SK-N-SH (cell line): Measurements from ENCODE around the gene TEX35. TPM values are rescaled to one million over a fixed set of nuclear protein-coding genes. Genes with fewer than 3 reads are reported as not detected.

Experiments
- CTCF ChIA-PET: fragments of 300-600, 350-600 bp; formaldehyde crosslinking; extraction: SDS; loops from one replicate; lab custom pipeline; 2021; lab: Yijun Ruan, JAX
- POLR2A ChIA-PET: fragments of 350-600 bp; sonication (Branson Sonifier 250); formaldehyde crosslinking; extraction: SDS; loops from one replicate; lab custom pipeline; 2020; ENCODE audit warnings: antibody characterized with exemption, inconsistent platforms; lab: Yijun Ruan, JAX
- DNase-seq: peaks from one replicate; pipeline ENCODE4 v3.0.0; 2012
- H2AFZ ChIP-seq: fragments of 200-600 bp; sonication (generic); 2 replicates; pipeline ENCODE4 v1.8.1; 2016; ENCODE audit warnings: antibody characterized with exemption, mild to moderate bottlenecking, low read depth
- H3F3A ChIP-seq: fragments of 200-600 bp; sonication (generic); replicated peaks from 2 replicates; pipeline ENCODE3; 2016; ENCODE audit warnings: antibody characterized with exemption, mild to moderate bottlenecking; ENCODE audit not compliant: insufficient read depth
- H3K27ac ChIP-seq, 2 experiments: fragments of 200-500 bp in 1 of 2; fragments of 200-600 bp in 1 of 2; sonication (Bioruptor generic) in 1 of 2; sonication (generic), shearing (Covaris generic) in 1 of 2; 2 replicates each; pipeline versions ENCODE4 v1.5.1 to v1.6.1; 2014 to 2016; ENCODE audit warnings: low read depth in 2 of 2, inconsistent platforms in 1 of 2, low read length in 1 of 2, mild to moderate bottlenecking in 1 of 2, mixed read lengths in 1 of 2
- H3K27me3 ChIP-seq: fragments of 200-600 bp; sonication (generic), shearing (Covaris generic); 2 replicates; pipeline ENCODE4 v1.6.1; 2016; ENCODE audit warnings: mixed run types; ENCODE audit not compliant: insufficient read depth
- H3K36me3 ChIP-seq, 2 experiments: fragments of 200-500 bp in 1 of 2; fragments of 200-600 bp in 1 of 2; sonication (Bioruptor generic) in 1 of 2; sonication (generic) in 1 of 2; replicated peaks in 1 of 2; 2 replicates each; pipeline versions ENCODE3 to v1.5.1; 2014 to 2016; ENCODE audit warnings: low read length in 1 of 2, mild to moderate bottlenecking in 1 of 2; ENCODE audit not compliant: insufficient read depth in 2 of 2, control insufficient read depth in 1 of 2
- H3K4me1 ChIP-seq, 2 experiments: fragments of 200-500 bp in 1 of 2; fragments of 200-600 bp in 1 of 2; sonication (Bioruptor generic) in 1 of 2; sonication (generic), shearing (Covaris generic) in 1 of 2; 2 replicates each; pipeline versions ENCODE4 v1.5.1 to v1.6.1; 2014 to 2016; ENCODE audit warnings: low read depth in 1 of 2, low read length in 1 of 2, mixed run types in 1 of 2; ENCODE audit not compliant: insufficient read depth in 2 of 2, control insufficient read depth in 1 of 2
- H3K4me2 ChIP-seq: fragments of 200-600 bp; sonication (generic), shearing (Covaris generic); 2 replicates; pipeline ENCODE4 v1.6.1; 2017; ENCODE audit warnings: mixed run types
- H3K4me3 ChIP-seq, 2 experiments: fragments of 200-500 bp in 1 of 2; fragments of 200-600 bp in 1 of 2; sonication (Bioruptor generic) in 1 of 2; sonication (generic), shearing (Covaris generic) in 1 of 2; 2 replicates each; pipeline versions ENCODE4 v1.5.1 to v1.8.1; 2014 to 2016; ENCODE audit warnings: low read depth in 2 of 2, inconsistent platforms in 1 of 2, low read length in 1 of 2, mild to moderate bottlenecking in 1 of 2, mixed read lengths in 1 of 2, moderate library complexity in 1 of 2
- H3K79me2 ChIP-seq: fragments of 200-600 bp; sonication (generic); 2 replicates; pipeline ENCODE4 v1.8.1; 2017; ENCODE audit warnings: mild to moderate bottlenecking; ENCODE audit not compliant: insufficient read depth
- H3K9ac ChIP-seq: fragments of 200-600 bp; sonication (generic); 2 replicates; pipeline ENCODE4 v1.6.1; 2017; ENCODE audit warnings: mixed run types
- H3K9me2 ChIP-seq: fragments of 200-600 bp; sonication (generic); 2 replicates; pipeline ENCODE4 v1.6.1; 2017; ENCODE audit warnings: mixed run types
- H3K9me3 ChIP-seq: fragments of 200-600 bp; sonication (generic); 2 replicates; pipeline ENCODE4 v1.6.1; 2017; ENCODE audit warnings: mixed run types, mild to moderate bottlenecking, moderate library complexity
- H4K20me1 ChIP-seq: fragments of 200-600 bp; sonication (generic); 2 replicates; pipeline ENCODE4 v1.6.1; 2017; ENCODE audit warnings: mild to moderate bottlenecking, mixed run types; ENCODE audit not compliant: insufficient read depth
- EP300 ChIP-seq, 2 experiments: IDR thresholded peaks; 2 replicates each; pipeline versions ENCODE4 v1.4.0 to v1.6.1; 2012; ENCODE audit warnings: borderline replicate concordance in 1 of 2, low read depth in 1 of 2, low read length in 1 of 2
- EZH2phosphoT487 ChIP-seq: fragments of 200-600 bp; sonication (generic); IDR thresholded peaks from 2 replicates; pipeline ENCODE4 v1.6.1; 2017; ENCODE audit warnings: low read depth, mixed run types, mild to moderate bottlenecking, antibody characterized with exemption, moderate library complexity, borderline replicate concordance
- FOSL2 ChIP-seq: IDR thresholded peaks from 2 replicates; pipeline ENCODE4 v1.4.0; 2012; ENCODE audit warnings: low read depth, mild to moderate bottlenecking, moderate library complexity, borderline replicate concordance
- FOXJ3 ChIP-seq: sonication (generic); formaldehyde crosslinking; IDR thresholded peaks from 2 replicates; pipeline ENCODE4 v1.5.1; 2020; ENCODE audit warnings: mild to moderate bottlenecking, missing genetic modification reagents
- FOXM1 ChIP-seq: IDR thresholded peaks from 2 replicates; pipeline ENCODE4 v1.4.0; 2012; ENCODE audit warnings: low read depth, mild to moderate bottlenecking
- GABPA ChIP-seq: IDR thresholded peaks from 2 replicates; pipeline ENCODE4 v1.4.0; 2012; ENCODE audit warnings: low read depth, mild to moderate bottlenecking
- GATA2 ChIP-seq: sonication (generic); formaldehyde crosslinking; IDR thresholded peaks from 2 replicates; pipeline ENCODE4 v1.5.0; 2020; ENCODE audit warnings: mild to moderate bottlenecking, missing genetic modification reagents
- IRF3 ChIP-seq: fragments of 150-350 bp; IDR thresholded peaks from 2 replicates; pipeline ENCODE4 v1.6.1; 2016; ENCODE audit warnings: mild to moderate bottlenecking, low read depth, low read length
- JUND ChIP-seq: IDR thresholded peaks from 2 replicates; pipeline ENCODE4 v1.4.0; 2012
- MEF2A ChIP-seq: IDR thresholded peaks from 2 replicates; pipeline ENCODE4 v1.4.0; 2012; ENCODE audit warnings: low read depth, borderline replicate concordance
- MXI1 ChIP-seq: IDR thresholded peaks from 2 replicates; pipeline ENCODE4 v1.6.1; 2012; ENCODE audit warnings: mild to moderate bottlenecking, low read depth, low read length, improper control_type of control experiment
- NFIC ChIP-seq: IDR thresholded peaks from 2 replicates; pipeline ENCODE4 v1.4.0; 2012; ENCODE audit warnings: borderline replicate concordance
- NRF1 ChIP-seq: IDR thresholded peaks from 2 replicates; pipeline ENCODE4 v1.6.1; 2012; ENCODE audit warnings: low read depth, mild to moderate bottlenecking, low read length
- PBX3 ChIP-seq: IDR thresholded peaks from 2 replicates; pipeline ENCODE4; 2012
- POLR2AphosphoS5 ChIP-seq: IDR thresholded peaks from 2 replicates; pipeline ENCODE4 v1.6.1; 2012; ENCODE audit warnings: low read depth, low read length
- RAD21 ChIP-seq: IDR thresholded peaks from 2 replicates; pipeline ENCODE4 v1.6.1; 2012; ENCODE audit warnings: mild to moderate bottlenecking, low read length
- RCOR1 ChIP-seq: fragments of 150-350 bp; IDR thresholded peaks from 2 replicates; pipeline ENCODE4 v1.6.1; 2017; ENCODE audit warnings: antibody characterized with exemption, low read length
- RXRA ChIP-seq: IDR thresholded peaks from 2 replicates; pipeline ENCODE4 v1.4.0; 2012; ENCODE audit warnings: low read depth, mild to moderate bottlenecking, borderline replicate concordance
- SIN3A ChIP-seq: IDR thresholded peaks from 2 replicates; pipeline ENCODE4 v1.6.1; 2012; ENCODE audit warnings: low read depth, mild to moderate bottlenecking, low read length, moderate library complexity, borderline replicate concordance
- SMC3 ChIP-seq: IDR thresholded peaks from 2 replicates; pipeline ENCODE4 v1.6.1; 2012; ENCODE audit warnings: low read depth, low read length, improper control_type of control experiment
- TCF12 ChIP-seq: IDR thresholded peaks from 2 replicates; pipeline ENCODE4 v1.4.0; 2012
- TEAD4 ChIP-seq: IDR thresholded peaks from 2 replicates; pipeline ENCODE4 v1.4.0; 2012; ENCODE audit warnings: mild to moderate bottlenecking, borderline replicate concordance; ENCODE audit not compliant: insufficient read depth
- USF1 ChIP-seq: IDR thresholded peaks from 2 replicates; pipeline ENCODE4 v1.4.0; 2012; ENCODE audit warnings: low read depth, borderline replicate concordance
- YY1 ChIP-seq: IDR thresholded peaks from 2 replicates; pipeline ENCODE4 v1.4.0; 2012; ENCODE audit warnings: low read depth, mild to moderate bottlenecking
- WGBS: methylation state at CpG from one replicate; pipeline ENCODE4 v1.1.6; 2017; ENCODE audit warnings: low lambda C conversion rate; 5-methylcytosine and 5-hydroxymethylcytosine counted together
- polyA plus RNA-seq, 3 experiments: library from polyadenylated mRNA; depleted of rRNA; stranded (reverse); fragments of >200 nt; gene quantifications; 2 replicates each; pipeline ENCODE4 v1.2.3, GENCODE V29; 2012
- TF ChIP-seq, protein P1 (sequence below): IDR thresholded peaks from 2 replicates; pipeline ENCODE4 v1.4.0; 2012; ENCODE audit warnings: low read depth, borderline replicate concordance

The TEX35 gene
- polyA plus RNA-seq, 1 of the 3 experiments (the other 2 are of a cell fraction): 0.03 TPM

DNA sequence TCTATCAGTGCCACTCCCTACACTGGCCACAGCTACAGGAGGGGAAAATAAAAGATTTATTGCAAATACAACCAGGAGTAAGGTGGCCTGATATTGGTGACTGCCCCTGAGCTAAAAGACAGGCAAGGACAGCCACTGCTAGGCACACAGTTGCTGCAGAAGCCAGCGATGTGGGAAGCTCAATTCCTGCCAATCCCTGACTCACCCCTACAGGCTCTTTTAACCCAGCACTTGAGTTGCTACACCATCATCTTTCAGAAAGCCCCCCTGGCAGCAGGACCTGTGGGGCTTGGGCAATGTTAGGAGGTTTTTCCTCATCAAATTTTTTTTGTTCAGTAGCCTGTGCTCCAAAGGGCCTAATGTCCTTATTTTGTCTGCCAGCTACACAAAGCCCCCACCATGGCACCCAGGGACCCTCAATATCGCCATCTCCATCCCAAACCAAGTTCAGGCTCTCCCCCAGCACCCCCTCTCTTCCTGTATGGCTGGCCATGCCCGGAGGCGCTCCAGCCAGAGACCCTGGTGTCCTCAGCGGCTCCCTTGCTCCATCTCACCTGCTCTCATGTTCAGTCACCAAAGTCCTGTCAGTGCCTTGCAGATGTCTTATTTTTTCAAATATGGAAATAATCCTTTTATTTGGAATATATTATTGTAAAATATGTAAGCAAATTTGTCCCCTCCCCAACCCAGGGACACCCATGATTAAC, 29.5 kb upstream of the TEX35 start:
- CTCF ChIA-PET: interaction anchor here (0.9 to 1.4 kb wide), 3 partner anchors 9 to 17 kb away, joined by 3 read pairs; no protein-coding TSS in a partner anchor
- no peaks in the 10 kb centered on the region for H3K4me1 ChIP-seq
- 91% methylated on average over 5 of the region's 5 CpGs for WGBS

DNA sequence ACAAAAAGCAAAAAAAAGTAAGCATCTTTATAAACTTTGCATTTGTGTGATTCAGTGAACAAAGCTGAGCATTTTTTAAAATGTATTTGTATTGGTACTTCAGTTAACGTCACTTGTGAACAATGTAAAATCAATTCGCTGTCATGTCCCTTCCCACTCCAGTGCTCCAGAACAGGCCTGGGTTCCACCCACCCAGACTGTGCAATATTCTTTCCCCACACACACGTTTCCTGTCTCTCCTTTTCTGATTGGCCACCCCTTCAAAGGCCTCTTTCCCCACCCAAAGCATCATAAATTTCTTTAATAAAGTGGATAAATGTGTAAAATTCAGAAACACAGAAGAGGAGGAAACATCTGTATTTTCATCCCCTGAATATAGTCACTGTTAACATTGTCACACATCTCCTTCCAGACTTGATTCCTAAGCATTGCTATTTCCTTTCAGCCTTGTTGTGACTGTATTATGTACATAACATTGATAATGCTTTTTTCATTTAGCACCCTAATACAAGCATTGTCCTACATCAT, 28.1 kb upstream of the TEX35 start:
- H3K9ac ChIP-seq: no peak overlapping the region
- no peaks in the 10 kb centered on the region for H3K79me2 ChIP-seq
- POLR2A ChIA-PET: no interaction called here
- H3K27ac ChIP-seq: no peak overlapping the region
- no peaks in the 10 kb centered on the region for H3K9me2 ChIP-seq
- DNase-seq: no peak
- CTCF ChIA-PET: interaction anchor here (0.6 to 4.1 kb wide), 2 partner anchors 16 to 518 kb away, joined by 3 to 21 read pairs; no protein-coding TSS in a partner anchor
- H3K27me3 ChIP-seq: no peaks in the 10 kb centered on the region
- H4K20me1 ChIP-seq: no peaks in the 10 kb centered on the region
- H3K9me3 ChIP-seq: no peaks in the 10 kb centered on the region
- 83% methylated on average over 3 of the region's 3 CpGs for WGBS
- no peaks in the 10 kb centered on the region for H3F3A ChIP-seq
- no peak overlapping the region for H3K4me2 ChIP-seq
- H3K4me1 ChIP-seq: no peaks in the 10 kb centered on the region
- no peak overlapping the region for H2AFZ ChIP-seq
- H3K36me3 ChIP-seq: peaks cover 0 to 3% of the 10 kb centered on the region in 2 experiments
- no peak overlapping the region for H3K4me3 ChIP-seq
- TF ChIP-seq RAD21: no peak
- no peak for TF ChIP-seq POLR2AphosphoS5
- TF ChIP-seq TEAD4: no peak
- no peak for TF ChIP-seq FOXM1
- TF ChIP-seq JUND: no peak
- no peak for TF ChIP-seq GABPA
- no peak for TF ChIP-seq IRF3
- TF ChIP-seq YY1: no peak
- TF ChIP-seq EZH2phosphoT487: no peak
- TF ChIP-seq, protein P1, sequence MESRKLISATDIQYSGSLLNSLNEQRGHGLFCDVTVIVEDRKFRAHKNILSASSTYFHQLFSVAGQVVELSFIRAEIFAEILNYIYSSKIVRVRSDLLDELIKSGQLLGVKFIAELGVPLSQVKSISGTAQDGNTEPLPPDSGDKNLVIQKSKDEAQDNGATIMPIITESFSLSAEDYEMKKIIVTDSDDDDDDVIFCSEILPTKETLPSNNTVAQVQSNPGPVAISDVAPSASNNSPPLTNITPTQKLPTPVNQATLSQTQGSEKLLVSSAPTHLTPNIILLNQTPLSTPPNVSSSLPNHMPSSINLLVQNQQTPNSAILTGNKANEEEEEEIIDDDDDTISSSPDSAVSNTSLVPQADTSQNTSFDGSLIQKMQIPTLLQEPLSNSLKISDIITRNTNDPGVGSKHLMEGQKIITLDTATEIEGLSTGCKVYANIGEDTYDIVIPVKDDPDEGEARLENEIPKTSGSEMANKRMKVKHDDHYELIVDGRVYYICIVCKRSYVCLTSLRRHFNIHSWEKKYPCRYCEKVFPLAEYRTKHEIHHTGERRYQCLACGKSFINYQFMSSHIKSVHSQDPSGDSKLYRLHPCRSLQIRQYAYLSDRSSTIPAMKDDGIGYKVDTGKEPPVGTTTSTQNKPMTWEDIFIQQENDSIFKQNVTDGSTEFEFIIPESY: no peak
- no peak for TF ChIP-seq FOXJ3 (CRISPR knock-in tag)
- no peak for TF ChIP-seq PBX3
- TF ChIP-seq USF1: no peak

More for the DNA sequence above, 29.5 kb upstream of the TEX35 start:
- Histone ChIP-seq H3K4me2 (no peak overlapping the region), H3F3A (no peaks in the 10 kb centered on the region)
- TF ChIP-seq NRF1 (no peak), NFIC (no peak), RCOR1 (no peak), SMC3 (no peak), RXRA (no peak), GATA2 (CRISPR knock-in tag) (no peak), YY1 (no peak), MEF2A (no peak), FOSL2 (no peak), EP300 (IDR thresholded peaks at IDR 0.05; ENCODE audit: borderline replicate concordance in 1 of 2, low read depth in 1 of 2, low read length in 1 of 2) (no peak), TEAD4 (no peak), SIN3A (no peak), MXI1 (no peak), POLR2AphosphoS5 (no peak), TCF12 (no peak), GABPA (no peak)
- TF ChIP-seq, all 33 proteins: peak for 0
- Histone ChIP-seq H2AFZ (no peak overlapping the region), H3K79me2 (no peaks in the 10 kb centered on the region), H3K9me2 (no peaks in the 10 kb centered on the region), H3K9ac (no peak overlapping the region), H4K20me1 (no peaks in the 10 kb centered on the region), H3K9me3 (no peaks in the 10 kb centered on the region), H3K4me3 (no peak overlapping the region), H3K27ac (no peak overlapping the region), H3K27me3 (no peaks in the 10 kb centered on the region), H3K36me3 (peaks cover 2 to 3% of the 10 kb centered on the region in 2 experiments)
- no peak for DNase-seq
- POLR2A ChIA-PET: no interaction called here
